Activated T-cell treated with anti-CD3 and anti-CD28 coated beads, Interleukin-2, amount 50 U/mL, for 48 hours (primary cell): ENCODE results near the gene COG8.
"Not testable (repeated sequence)": the region's sequence is repeated elsewhere in the genome, so short reads cannot be mapped to it uniquely, and the experiment has no call there.

Experiments used
- DNase-seq, 2 experiments: peaks; one replicate each; pipeline ENCODE4 v3.0.0-alpha.2; 2020

Gene COG8

GRCh38 chr16:69339289-69340094 lies at the start of gene COG8, which contains the start of gene NIP7:
COG8 (minus strand) TSS chr16:69339564; CDS start chr16:69339552, 12 bp downstream.
NIP7 (plus strand) TSS chr16:69339772; CDS start chr16:69339830, 58 bp downstream.
- DNase-seq, result peak; percentile 96

DNA sequence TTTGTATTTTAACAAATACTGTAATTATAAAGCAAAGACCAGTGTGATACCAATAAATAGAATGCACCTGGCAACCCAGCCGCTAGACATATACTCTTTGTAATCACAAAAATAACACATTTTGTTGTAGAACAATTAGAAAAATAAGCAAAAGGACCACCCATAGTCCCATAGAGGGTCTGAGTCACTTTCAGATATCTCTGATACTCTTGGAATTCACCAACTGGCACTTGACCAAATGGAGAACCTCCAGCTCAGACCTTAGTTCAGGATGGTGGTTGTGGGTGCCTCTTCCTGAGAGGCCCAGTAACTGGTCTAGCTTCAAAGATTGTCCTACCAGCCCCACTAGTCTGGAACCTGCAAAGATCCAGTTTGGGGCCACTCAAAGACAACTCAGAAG lies 47.2 kb upstream of the COG8 start:
- no peak for DNase-seq

DNA sequence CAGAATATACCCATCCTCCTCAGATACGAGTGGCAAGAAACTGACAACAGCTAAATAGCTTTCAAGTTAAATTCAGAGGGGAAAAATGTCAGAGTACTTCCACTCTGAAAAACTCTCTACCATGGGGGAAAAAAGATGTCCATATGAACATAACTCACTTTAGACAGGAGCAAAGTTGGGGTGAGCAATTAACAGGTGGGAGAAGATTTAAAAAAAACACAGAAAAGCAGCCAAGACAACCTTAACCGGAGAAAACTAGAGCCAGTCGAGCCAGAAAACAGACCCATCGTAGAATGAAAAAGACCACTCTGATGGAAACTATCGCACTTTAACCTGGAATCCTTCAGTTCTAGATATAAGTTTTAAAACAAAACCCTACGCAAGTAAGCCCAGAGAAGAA lies 45.6 kb upstream of the COG8 start:
- DNase-seq, result no peak

DNA sequence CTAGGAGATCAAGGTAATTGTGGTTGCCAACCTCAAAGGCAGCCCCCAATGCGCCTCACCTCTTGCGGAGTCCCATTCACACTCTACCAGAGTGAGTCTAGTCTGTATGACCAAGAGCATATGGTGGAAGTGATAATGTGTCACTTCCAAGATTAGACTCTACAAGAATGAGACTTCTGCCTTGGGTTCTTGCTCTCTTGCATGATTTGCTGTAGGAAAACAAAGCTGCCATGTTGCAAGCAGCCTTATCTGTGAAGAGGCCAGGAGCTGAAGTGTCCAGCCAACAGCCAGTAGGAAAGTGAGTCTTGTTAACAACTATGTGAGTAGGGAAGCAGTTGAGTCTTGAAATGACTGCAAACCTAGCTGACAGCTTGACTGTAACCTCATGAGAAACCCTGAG lies 43.1 kb upstream of the COG8 start:
- no peak for DNase-seq

DNA sequence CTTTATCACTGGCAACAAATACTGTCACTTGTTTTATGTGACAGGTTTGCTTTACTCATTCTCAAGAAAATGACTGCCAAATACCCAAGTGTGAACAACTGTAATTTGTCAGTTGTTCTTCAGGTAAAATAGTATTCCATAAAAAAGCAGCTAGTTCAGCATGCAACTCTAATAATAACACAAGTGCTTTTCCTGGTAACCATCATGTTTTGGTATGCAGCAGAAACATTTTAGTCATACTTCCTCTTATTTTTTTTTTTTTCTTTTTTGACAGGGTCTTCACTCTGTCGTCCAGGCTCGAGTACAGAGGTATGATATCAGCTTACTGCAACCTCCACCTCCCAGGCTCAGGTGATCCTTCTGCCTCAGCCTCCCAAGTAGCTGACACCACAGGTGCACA lies 41.9 kb upstream of the COG8 start:
- no peak for DNase-seq

GRCh38 chr16:69378760-69379159 lies 39.4 kb upstream of the COG8 start:
- DNase-seq, result no peak

DNA sequence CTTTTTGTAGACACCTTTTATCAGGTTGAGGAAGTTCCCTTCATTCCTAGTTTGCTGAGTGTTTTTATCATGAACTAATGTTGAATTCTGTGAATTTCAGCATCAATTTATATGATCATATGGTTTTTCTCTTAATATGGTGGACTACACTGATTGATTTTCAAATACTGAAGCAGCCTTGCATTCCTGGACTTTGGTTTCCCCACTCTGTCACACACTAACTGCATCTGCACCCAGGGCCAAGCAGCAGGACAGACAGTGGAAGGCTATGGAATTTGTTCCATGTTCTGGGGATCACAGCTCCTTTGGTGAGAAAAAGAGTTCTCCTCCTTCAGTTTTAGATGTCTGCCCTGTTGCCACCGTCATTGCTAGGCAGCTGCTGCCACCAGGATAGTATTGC lies 38.7 kb upstream of the COG8 start:
- no peak for DNase-seq

DNA sequence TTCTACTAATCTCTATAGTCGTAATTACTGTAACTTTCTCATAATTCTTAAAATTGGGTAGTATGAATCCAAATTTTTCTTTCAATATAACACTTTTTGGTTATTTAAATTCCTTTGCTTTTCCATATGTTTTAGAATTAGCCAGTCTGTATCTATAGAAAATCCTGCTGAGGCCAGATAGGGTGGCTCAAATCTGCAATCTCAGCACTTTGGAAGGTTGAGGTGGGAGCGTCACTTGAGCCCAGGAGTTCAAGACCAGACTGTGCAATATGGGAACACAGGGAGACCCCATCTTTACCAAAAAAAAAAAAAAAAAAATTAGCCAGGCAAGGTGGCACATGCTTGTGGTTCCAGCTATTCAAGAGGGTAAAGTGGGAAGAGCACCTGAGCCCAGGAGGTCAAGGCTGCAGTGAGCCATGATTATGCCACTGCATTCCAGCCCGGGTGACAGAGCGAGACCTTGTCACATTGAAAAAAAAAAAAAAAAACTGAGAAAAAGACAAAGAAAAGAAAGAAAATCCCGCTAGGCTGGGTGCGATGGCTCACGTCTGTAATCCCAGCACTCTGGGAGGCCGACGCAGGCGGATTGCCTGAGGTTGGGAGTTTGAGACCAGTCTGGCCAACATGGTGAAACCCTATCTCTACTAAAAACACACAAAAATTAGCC lies 37.2 kb upstream of the COG8 start:
- DNase-seq, result no peak

GRCh38 chr16:69373019-69373418 lies 33.7 kb upstream of the COG8 start:
- DNase-seq, result no peak

DNA sequence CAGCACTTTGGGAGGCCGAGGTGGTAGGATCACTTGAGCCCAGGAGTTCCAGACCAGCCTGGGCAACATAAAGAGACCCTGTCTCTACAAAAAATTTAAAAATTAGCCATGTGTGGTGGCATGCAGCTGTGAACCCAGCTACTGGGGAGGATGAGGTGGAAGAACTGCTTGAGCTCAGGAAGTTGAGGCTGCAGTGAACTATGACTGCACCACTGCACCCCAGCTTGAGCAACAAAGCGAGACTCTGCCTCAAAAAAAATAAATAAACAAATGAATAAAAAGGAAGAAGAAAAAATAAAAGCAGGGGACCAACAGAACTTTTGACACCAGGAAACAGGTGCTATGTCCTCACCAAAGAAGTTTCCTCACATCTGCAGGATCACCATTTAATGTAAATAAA lies 32.2 kb upstream of the COG8 start:
- no peak for DNase-seq

GRCh38 chr16:69368866-69369265 lies 29.5 kb upstream of the COG8 start:
- DNase-seq, result no peak

GRCh38 chr16:69367980-69368379 lies 28.6 kb upstream of the COG8 start:
- DNase-seq, result no peak

DNA sequence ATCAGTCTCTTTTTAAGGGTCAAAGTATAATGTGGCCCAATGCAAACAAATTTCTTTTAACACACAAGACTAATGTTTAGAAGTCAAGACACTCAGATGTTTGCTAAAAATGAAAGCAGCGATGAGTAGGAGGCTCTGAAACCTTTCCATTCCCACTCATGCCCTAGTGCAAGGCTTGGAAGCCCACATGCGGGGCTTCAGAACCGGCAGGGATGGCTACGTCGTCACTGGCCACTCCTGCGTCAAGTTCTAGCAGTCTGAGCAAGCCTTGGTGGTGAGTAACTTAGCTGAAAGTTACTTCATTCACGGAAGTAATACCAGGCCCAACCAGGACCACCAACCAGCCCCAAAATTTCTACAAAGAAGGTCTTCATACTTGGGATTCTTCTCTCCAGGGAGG lies 27.1 kb upstream of the COG8 start:
- DNase-seq, result peak; percentile 30 to 42

GRCh38 chr16:69365901-69366300 lies 26.5 kb upstream of the COG8 start:
- DNase-seq, result no peak

GRCh38 chr16:69364088-69364487 lies 24.7 kb upstream of the COG8 start:
- DNase-seq, result no peak

DNA sequence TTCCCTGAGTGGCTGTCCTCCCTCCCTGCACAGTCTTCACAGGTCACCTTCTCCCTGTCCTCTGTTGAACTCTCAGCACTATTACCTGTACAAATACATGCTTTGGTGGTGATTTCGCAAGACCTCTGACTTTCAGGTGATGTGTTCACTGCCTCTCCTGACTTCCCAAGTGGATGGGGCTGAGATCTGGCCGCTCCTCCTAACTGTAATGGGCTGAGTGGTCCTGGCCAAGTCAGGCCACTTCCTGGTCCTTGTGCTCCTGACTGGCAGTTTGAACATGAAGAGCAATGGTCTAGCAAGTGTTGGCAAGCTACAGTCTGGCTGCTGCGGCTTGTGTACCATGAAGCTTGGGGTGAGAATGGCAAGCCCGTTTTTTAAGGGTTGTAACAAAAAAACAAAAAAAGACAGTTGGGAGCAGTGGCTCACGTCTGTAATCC lies 23.9 kb upstream of the COG8 start:
- DNase-seq, result no peak

DNA sequence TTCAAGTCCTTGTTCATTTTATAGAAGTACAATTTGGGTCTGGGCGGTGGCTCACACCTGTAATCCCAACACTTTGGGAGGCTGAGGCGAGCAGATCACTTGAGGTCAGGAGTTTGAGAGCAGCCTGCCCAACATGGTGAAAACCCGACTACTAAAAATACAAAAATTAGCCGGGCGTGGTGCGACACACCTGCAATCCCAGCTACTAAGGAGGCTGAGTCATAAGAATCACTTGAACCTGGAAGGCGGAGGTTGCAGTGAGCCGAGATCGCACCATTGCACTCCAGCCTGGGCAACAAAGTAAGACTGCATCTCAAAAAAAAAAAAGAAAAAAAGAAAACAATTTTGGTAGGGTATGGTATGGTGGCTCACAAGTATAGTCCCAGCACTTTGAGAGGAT lies 20.7 kb upstream of the COG8 start:
- not testable (repeated sequence) for DNase-seq

- no peak for DNase-seq
These were observed 12.1 kb upstream of the COG8 start, which contains the start of gene TMED6 for GRCh38 chr16:69351309-69352027. TMED6 (minus strand) TSS chr16:69351786; CDS start chr16:69351753, 33 bp downstream.

GRCh38 chr16:69350536-69351133 lies 11.3 kb upstream of the COG8 start:
- DNase-seq, result no peak

GRCh38 chr16:69349536-69349935 lies 10.2 kb upstream of the COG8 start:
- no peak for DNase-seq

DNA sequence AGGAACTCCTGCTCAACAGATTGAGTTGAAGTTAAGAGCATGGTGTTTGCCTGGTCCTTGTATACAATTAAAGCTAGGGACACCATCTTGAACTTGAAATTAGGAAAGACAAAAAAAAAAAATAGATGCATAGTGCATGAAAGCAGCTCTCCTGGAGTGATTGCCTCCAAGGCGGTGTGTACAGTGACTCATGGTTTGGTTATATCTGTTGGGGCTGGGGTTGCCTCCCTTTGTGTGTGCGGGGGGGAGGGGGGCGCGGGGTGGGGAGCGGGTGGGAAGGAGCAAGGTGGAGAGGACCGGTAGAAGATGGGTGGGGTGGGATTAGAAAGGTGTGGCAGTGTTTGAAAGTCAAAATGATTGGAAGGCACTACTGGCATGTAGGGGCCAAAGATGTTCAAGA lies 8.9 kb upstream of the COG8 start:
- DNase-seq, result no peak

DNA sequence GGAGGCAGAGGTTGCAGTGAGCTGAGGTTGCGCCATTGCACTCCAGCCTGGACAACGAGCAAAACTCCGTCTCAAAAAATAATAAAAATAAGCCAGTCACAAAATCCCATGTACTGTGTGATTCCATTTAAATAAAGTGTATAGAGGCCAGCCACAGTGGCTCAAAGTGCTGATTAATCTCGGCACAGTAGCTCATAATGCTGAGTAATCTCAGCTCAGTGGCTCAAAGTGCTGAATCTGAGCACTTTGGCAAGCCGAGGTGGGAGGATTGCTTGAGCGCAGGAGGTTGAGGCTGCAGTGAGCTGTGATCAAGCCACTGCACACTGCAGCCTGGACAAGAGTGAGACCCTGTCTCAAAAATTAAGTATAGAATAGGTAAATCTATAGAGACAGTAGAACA lies 7.3 kb upstream of the COG8 start:
- no peak for DNase-seq

- no peak for DNase-seq
These were observed 6.6 kb upstream of the COG8 start for GRCh38 chr16:69345923-69346322.
